ENCODE measurements around the gene SPATA31A5.
"Not testable (repeated sequence)": the region's sequence is repeated elsewhere in the genome, so short reads cannot be mapped to it uniquely, and the experiment has no call there.

The SPATA31A5 gene

DNA sequence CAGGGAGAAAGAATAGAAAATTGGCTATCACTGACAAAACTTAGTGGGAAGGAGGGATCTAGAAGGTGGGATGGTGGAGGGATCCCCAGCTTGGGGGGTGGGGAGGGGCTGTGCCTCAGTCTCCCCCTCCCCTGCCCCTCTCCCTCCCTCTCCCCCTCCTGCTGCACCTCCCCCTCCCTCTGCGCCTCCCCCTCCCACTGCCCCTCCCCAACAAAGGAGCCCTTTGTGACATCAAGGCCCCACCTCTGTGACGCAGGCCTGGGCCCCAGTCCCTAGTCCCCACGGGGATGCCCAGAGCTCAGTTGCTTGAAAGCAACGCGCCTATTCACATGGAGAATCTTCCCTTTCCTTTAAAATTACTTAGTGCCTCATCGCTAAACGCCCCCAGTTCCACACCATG lies at the start of gene SPATA31A5:
Gene SPATA31A5 (plus strand): TSS at position 301 of the 400 bp plus-strand sequence. CDS start 29 bp downstream, at position 330.
- DNase-seq: not testable (repeated sequence)

DNA sequence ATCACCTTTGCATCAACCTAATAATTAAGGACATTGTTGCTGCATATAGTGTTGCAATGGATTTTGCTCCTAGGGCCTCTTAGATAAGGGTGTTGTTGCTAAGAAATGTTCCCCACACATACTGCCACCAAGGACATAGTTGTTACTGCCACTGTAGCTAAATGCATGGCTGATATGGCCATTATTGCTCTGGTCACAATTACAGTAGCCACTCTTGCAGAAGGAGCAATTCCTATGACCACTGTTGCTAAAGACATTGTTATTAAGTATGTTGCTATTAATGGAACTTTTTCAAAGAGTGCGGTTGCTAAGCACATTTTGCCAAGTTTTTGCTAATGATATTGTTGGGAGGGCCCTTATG lies 48.8 kb downstream of the SPATA31A5 start:
- not testable (repeated sequence) for DNase-seq

DNA sequence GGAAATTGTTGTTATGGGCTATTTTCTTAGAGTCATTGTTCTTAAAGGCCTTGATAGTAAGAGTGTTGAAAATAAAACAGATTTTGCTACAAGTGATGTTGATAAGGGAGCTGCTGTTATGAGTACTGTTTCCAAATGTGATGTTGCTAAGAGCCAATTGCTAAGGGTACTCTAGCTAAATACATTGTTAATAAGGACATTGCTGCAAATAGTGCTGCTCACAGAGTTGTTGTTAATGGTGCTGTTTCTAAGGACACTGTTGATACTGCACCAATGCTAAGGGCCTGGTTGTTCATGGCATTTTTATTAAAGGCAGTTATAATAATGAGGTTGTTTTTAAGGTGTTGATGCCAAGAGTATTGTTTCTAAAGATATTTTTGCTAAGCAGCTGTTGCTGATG lies 52.2 kb downstream of the SPATA31A5 start:
- DNase-seq: not testable (repeated sequence)
